ENCODE results near the gene BEST1. TPM values are rescaled to one million over a fixed set of nuclear protein-coding genes. Genes with fewer than 3 reads are reported as not detected.
A peak's percentile ranks its signal among the peaks of the same experiment; 100 is the strongest.

The BEST1 gene
- total and polyA plus RNA-seq, 2 of the 13 experiments (the other 11 are each of a cell fraction or from before 2014, with no cell fraction given): 0.09 to 0.65 TPM

DNA sequence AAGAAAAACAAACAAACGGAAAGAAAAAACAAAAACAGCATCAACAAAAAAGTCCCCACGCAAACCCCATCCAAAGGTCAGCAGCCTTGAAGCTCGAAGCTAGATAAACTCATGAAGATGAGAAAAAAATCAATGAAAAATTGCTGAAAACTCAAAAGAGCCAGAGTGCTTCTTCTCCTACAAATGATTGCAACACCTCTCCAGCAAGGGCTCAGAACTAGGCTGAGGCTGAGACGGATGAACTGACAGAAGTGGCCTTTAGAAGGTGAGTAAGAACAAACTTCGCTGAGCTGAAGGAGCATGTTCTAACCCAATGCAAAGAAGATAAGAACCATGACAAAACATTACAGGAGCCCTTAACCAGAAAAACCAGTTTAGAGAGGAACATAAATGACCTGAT, 35.7 kb downstream of the BEST1 start:
- in situ Hi-C loops (cut with HindIII; ENCODE audit: extremely low pct_ligation_motif_present, low pct_unique_long_range_greater_than_20kb) (no loop called here), intact Hi-C loops (cut with micrococcal nuclease; ENCODE audit: unreplicated experiment) (no loop called here)
- no peak overlapping the region for H3K9ac ChIP-seq (ENCODE audit: insufficient read depth, low read depth, low read length)
- no peak overlapping the region for H3K4me2 ChIP-seq (ENCODE audit: low read depth, low read length)
- ChIA-PET POLR2A (interaction anchor here (1.1 to 18.6 kb wide), 5 partner anchors 9 to 20 kb away, joined by 3 to 323 read pairs (median 11); partner anchors contain the start of gene FTH1), CTCF (ENCODE audit: low intra/inter-chr PET ratio, low total read pairs) (no interaction called here)
- H3K9me3 ChIP-seq (ENCODE audit: low read length): no peaks in the 10 kb centered on the region
- no peaks in the 10 kb centered on the region for H3K79me2 ChIP-seq (ENCODE audit: insufficient read depth, low read length)
- no peak for FAIRE-seq
- WGBS (ENCODE audit: low lambda C conversion rate): 31% methylated on average over 5 of the region's 5 CpGs
- H3K4me3 ChIP-seq (replicated peaks in 1 of 3; ENCODE audit: insufficient read depth in 1 of 3, low read depth in 2 of 3, low read length in 3 of 3): no peak overlapping the region
- no TSS peak for BruUV-seq (replicated peaks)
- DNase-seq (ENCODE audit: low spot score): no peak
- H3K36me3 ChIP-seq (replicated peaks in 1 of 2; ENCODE audit: control insufficient read depth in 1 of 2, insufficient read depth in 2 of 2, low read length in 2 of 2): no peaks in the 10 kb centered on the region
- H2AFZ ChIP-seq (ENCODE audit: low read length): no peak overlapping the region
- ATAC-seq: no peak
- H3K4me1 ChIP-seq (ENCODE audit: insufficient read depth, low read length): peaks cover 63% of the 10 kb centered on the region
- no peaks in the 10 kb centered on the region for H3K27me3 ChIP-seq (ENCODE audit: control insufficient read depth in 1 of 2, insufficient read depth in 2 of 2, low read length in 2 of 2)
- H4K20me1 ChIP-seq (ENCODE audit: insufficient read depth, low read length): no peaks in the 10 kb centered on the region
- H3K27ac ChIP-seq (ENCODE audit: extremely low read length, insufficient read depth, low read length): peak overlapping the region; percentile 43
- TF ChIP-seq SALL1 (CRISPR knock-in tag; IDR thresholded peaks at IDR 0.05): peak; percentile 53; the same call in 1 of the 2 replicates
- peak in 1 of 2 experiments; percentile 19; a peak in 1 of 4 replicates for TF ChIP-seq KLF16 (CRISPR knock-in tag; IDR thresholded peaks at IDR 0.05)
- TF ChIP-seq ONECUT2 (CRISPR knock-in tag; IDR thresholded peaks at IDR 0.05): peak; percentile 60; the same call in 1 of the 2 replicates
- no peak for TF ChIP-seq FOXM1 (CRISPR knock-in tag; IDR thresholded peaks at IDR 0.05)
- peak; percentile 46 for TF ChIP-seq HNF4A (CRISPR knock-in tag; IDR thresholded peaks at IDR 0.05)
- no peak for TF ChIP-seq ZNF274 (CRISPR knock-in tag; IDR thresholded peaks at IDR 0.05)
- TF ChIP-seq SOX6 (IDR thresholded peaks at IDR 0.05): no peak
- TF ChIP-seq SOX6 (CRISPR knock-in tag; IDR thresholded peaks at IDR 0.05): peak; percentile 49; the same call in 1 of the 2 replicates
- peak; percentile 32; the same call in 1 of the 2 replicates for TF ChIP-seq SOX5 (CRISPR knock-in tag; IDR thresholded peaks at IDR 0.05; ENCODE audit: borderline replicate concordance)
- no peak for TF ChIP-seq NFIB (CRISPR knock-in tag; IDR thresholded peaks at IDR 0.05; ENCODE audit: borderline replicate concordance)
- TF ChIP-seq ZNF367 (CRISPR knock-in tag; IDR thresholded peaks at IDR 0.05; ENCODE audit: borderline replicate concordance): no peak
- peak; percentile 89 for TF ChIP-seq GATAD2A (CRISPR knock-in tag; IDR thresholded peaks at IDR 0.05)
- TF ChIP-seq NCOA2 (CRISPR knock-in tag; IDR thresholded peaks at IDR 0.05): peak; percentile 18; the same call in 1 of the 2 replicates
- TF ChIP-seq, protein P1, sequence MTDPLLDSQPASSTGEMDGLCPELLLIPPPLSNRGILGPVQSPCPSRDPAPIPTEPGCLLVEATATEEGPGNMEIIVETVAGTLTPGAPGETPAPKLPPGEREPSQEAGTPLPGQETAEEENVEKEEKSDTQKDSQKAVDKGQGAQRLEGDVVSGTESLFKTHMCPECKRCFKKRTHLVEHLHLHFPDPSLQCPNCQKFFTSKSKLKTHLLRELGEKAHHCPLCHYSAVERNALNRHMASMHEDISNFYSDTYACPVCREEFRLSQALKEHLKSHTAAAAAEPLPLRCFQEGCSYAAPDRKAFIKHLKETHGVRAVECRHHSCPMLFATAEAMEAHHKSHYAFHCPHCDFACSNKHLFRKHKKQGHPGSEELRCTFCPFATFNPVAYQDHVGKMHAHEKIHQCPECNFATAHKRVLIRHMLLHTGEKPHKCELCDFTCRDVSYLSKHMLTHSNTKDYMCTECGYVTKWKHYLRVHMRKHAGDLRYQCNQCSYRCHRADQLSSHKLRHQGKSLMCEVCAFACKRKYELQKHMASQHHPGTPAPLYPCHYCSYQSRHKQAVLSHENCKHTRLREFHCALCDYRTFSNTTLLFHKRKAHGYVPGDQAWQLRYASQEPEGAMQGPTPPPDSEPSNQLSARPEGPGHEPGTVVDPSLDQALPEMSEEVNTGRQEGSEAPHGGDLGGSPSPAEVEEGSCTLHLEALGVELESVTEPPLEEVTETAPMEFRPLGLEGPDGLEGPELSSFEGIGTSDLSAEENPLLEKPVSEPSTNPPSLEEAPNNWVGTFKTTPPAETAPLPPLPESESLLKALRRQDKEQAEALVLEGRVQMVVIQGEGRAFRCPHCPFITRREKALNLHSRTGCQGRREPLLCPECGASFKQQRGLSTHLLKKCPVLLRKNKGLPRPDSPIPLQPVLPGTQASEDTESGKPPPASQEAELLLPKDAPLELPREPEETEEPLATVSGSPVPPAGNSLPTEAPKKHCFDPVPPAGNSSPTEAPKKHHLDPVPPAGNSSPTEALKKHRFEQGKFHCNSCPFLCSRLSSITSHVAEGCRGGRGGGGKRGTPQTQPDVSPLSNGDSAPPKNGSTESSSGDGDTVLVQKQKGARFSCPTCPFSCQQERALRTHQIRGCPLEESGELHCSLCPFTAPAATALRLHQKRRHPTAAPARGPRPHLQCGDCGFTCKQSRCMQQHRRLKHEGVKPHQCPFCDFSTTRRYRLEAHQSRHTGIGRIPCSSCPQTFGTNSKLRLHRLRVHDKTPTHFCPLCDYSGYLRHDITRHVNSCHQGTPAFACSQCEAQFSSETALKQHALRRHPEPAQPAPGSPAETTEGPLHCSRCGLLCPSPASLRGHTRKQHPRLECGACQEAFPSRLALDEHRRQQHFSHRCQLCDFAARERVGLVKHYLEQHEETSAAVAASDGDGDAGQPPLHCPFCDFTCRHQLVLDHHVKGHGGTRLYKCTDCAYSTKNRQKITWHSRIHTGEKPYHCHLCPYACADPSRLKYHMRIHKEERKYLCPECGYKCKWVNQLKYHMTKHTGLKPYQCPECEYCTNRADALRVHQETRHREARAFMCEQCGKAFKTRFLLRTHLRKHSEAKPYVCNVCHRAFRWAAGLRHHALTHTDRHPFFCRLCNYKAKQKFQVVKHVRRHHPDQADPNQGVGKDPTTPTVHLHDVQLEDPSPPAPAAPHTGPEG (CRISPR knock-in tag; IDR thresholded peaks at IDR 0.05): no peak
- TF ChIP-seq CEBPG (CRISPR knock-in tag; IDR thresholded peaks at IDR 0.05): peak; percentile 83
- TF ChIP-seq CEBPB (IDR thresholded peaks at IDR 0.05; ENCODE audit: borderline replicate concordance, low read depth, low read length): peak; percentile 80; the same call in 1 of the 2 replicates
- TF ChIP-seq THAP11 (CRISPR knock-in tag; IDR thresholded peaks at IDR 0.05): 0 out of 2 replicates have a peak, but pooled peaks have one; percentile 14
- peak; percentile 13; the same call in 1 of the 2 replicates for TF ChIP-seq MED1 (CRISPR knock-in tag; IDR thresholded peaks at IDR 0.05)
- TF ChIP-seq, protein P2, sequence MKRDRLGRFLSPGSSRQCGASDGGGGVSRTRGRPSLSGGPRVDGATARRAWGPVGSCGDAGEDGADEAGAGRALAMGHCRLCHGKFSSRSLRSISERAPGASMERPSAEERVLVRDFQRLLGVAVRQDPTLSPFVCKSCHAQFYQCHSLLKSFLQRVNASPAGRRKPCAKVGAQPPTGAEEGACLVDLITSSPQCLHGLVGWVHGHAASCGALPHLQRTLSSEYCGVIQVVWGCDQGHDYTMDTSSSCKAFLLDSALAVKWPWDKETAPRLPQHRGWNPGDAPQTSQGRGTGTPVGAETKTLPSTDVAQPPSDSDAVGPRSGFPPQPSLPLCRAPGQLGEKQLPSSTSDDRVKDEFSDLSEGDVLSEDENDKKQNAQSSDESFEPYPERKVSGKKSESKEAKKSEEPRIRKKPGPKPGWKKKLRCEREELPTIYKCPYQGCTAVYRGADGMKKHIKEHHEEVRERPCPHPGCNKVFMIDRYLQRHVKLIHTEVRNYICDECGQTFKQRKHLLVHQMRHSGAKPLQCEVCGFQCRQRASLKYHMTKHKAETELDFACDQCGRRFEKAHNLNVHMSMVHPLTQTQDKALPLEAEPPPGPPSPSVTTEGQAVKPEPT (CRISPR knock-in tag; IDR thresholded peaks at IDR 0.05; ENCODE audit: low read depth): no peak
- TF ChIP-seq MIER2 (CRISPR knock-in tag; IDR thresholded peaks at IDR 0.05): no peak
- TF ChIP-seq FOXP1 (IDR thresholded peaks at IDR 0.05): no peak
- TF ChIP-seq FOXP1 (CRISPR knock-in tag; IDR thresholded peaks at IDR 0.05): peak; percentile 54; the same call in 1 of the 2 replicates
